K562 (cell line): ENCODE results near the gene POLR2L. TPM values are rescaled to one million over a fixed set of nuclear protein-coding genes. Genes with fewer than 3 reads are reported as not detected.

Experiments
- BHLHE40 ChIP-seq: IDR thresholded peaks from 2 replicates; pipeline ENCODE4 v1.6.1; 2011; ENCODE audit warnings: low read length, improper control_type of control experiment
- BRD4 ChIP-seq: fragments of 200-600 bp; sonication (generic); IDR thresholded peaks from 2 replicates; pipeline ENCODE4 v1.6.1; 2017; ENCODE audit warnings: inconsistent platforms
- CBFA2T3 ChIP-seq: fragments of 450-650 bp; IDR thresholded peaks from 2 replicates; pipeline ENCODE4 v1.6.1; 2017
- ELF4 ChIP-seq: fragments of 450-650 bp; formaldehyde crosslinking; IDR thresholded peaks from 2 replicates; pipeline ENCODE4 v1.4.0; 2022; ENCODE audit warnings: missing genetic modification characterization
- ILF3 ChIP-seq: fragments of 450-650 bp; IDR thresholded peaks from 2 replicates; pipeline ENCODE4 v1.6.1; 2018; ENCODE audit warnings: antibody characterized with exemption, mild to moderate bottlenecking, moderate library complexity, borderline replicate concordance
- NFXL1 ChIP-seq: fragments of 450-650 bp; formaldehyde crosslinking; IDR thresholded peaks from 2 replicates; pipeline ENCODE4 v1.4.0; 2021; ENCODE audit warnings: mild to moderate bottlenecking
- NR3C1 ChIP-seq: sonication (generic); formaldehyde crosslinking; IDR thresholded peaks from 2 replicates; pipeline ENCODE4 v1.8.1; 2022; ENCODE audit warnings: missing genetic modification reagents
- PHB ChIP-seq: fragments of 250-450 bp; sonication (Bioruptor Pico); IDR thresholded peaks from 2 replicates; pipeline ENCODE4 v1.5.0; 2021
- PHF21A ChIP-seq: fragments of 450-650 bp; IDR thresholded peaks from 2 replicates; pipeline ENCODE4 v1.6.1; 2017; ENCODE audit warnings: low read depth, borderline replicate concordance
- SMAD3 ChIP-seq: fragments of 450-650 bp; formaldehyde crosslinking; conservative IDR thresholded peaks from 2 replicates; pipeline ENCODE4 v1.4.0; 2020; ENCODE audit warnings: mild to moderate bottlenecking
- SMARCC2 ChIP-seq: fragments of 450-650 bp; IDR thresholded peaks from 2 replicates; pipeline ENCODE4 v1.6.1; 2017; ENCODE audit warnings: antibody characterized with exemption, moderate library complexity, mild to moderate bottlenecking, low read depth
- SMC3 ChIP-seq: conservative IDR thresholded peaks from 2 replicates; pipeline ENCODE4 v1.6.1; 2011; ENCODE audit warnings: low read depth, low read length, improper control_type of control experiment; ENCODE audit not compliant: insufficient read depth
- TAF9B ChIP-seq: fragments of 450-650 bp; IDR thresholded peaks from 2 replicates; pipeline ENCODE4 v1.6.1; 2018; ENCODE audit warnings: mild to moderate bottlenecking; ENCODE audit not compliant: partially characterized antibody
- TBL1XR1 ChIP-seq, 2 experiments: IDR thresholded peaks; 2 replicates each; pipeline ENCODE4 v1.6.1; 2012; ENCODE audit warnings: improper control_type of control experiment in 2 of 2, low read length in 2 of 2, mild to moderate bottlenecking in 1 of 2
- TEAD1 ChIP-seq, 2 experiments: fragments of 450-650 bp in 1 of 2; sonication (generic) in 1 of 2; formaldehyde crosslinking; IDR thresholded peaks; 2 replicates each; pipeline versions ENCODE4 v1.4.0 to v1.8.0; 2020 to 2022; ENCODE audit warnings: mild to moderate bottlenecking in 2 of 2, missing genetic modification reagents in 1 of 2
- ZNF140 ChIP-seq: fragments of 250-450 bp; sonication (Bioruptor Pico); IDR thresholded peaks from 2 replicates; pipeline ENCODE4 v1.8.0; 2021; ENCODE audit warnings: moderate library complexity, mild to moderate bottlenecking, inconsistent platforms
- polyA plus RNA-seq, 8 experiments: library from polyadenylated mRNA; depleted of rRNA in 4 of 8; stranded (reverse) in 5 of 8; unstranded in 3 of 8; fragments of >200 nt; fragmentation: Nextera tagmentation in 2 of 8; fragmentation: Illumina TruSeq in 1 of 8; extraction: Ambion mirVana in 2 of 8; extraction: Trizol in 1 of 8; gene quantifications; 2 replicates each; pipeline versions ENCODE4 v1.2.1 to v1.2.3, GENCODE V29; 2011 to 2014; ENCODE audit warnings: inconsistent platforms in 1 of 8, missing spikeins in 1 of 8
- total RNA-seq, 7 experiments: library from RNA; depleted of rRNA in 6 of 7; stranded (reverse); fragments of >200 nt in 6 of 7; fragmentation: Illumina TruSeq in 2 of 7; extraction: Trizol in 2 of 7; gene quantifications; 2 replicates each; pipeline versions ENCODE4 v1.2.1 to v1.2.3, GENCODE V29; 2011 to 2021; ENCODE audit warnings: low replicate concordance in 1 of 7
- TF ChIP-seq, protein P1 (sequence below), 2 experiments: fragments of 450-650 bp in 1 of 2; sonication (generic) in 1 of 2; formaldehyde crosslinking in 1 of 2; IDR thresholded peaks; 2 replicates each; pipeline versions ENCODE4 v1.7.1 to v1.9.0; 2016 to 2022; ENCODE audit warnings: inconsistent platforms in 1 of 2, mild to moderate bottlenecking in 1 of 2, missing genetic modification reagents in 1 of 2
- TF ChIP-seq, protein P2 (sequence below): fragments of 250-450 bp; sonication (Bioruptor Pico); IDR thresholded peaks from 2 replicates; pipeline ENCODE4 v1.4.0; 2020
- TF ChIP-seq, protein P3 (sequence below): sonication (generic); formaldehyde crosslinking; IDR thresholded peaks from 2 replicates; pipeline ENCODE4 v1.8.1; 2022; ENCODE audit warnings: missing genetic modification reagents

Gene POLR2L
- total and polyA plus RNA-seq, 9 of the 15 experiments (the other 6 are each of a cell fraction or from before 2014, with no cell fraction given), result 38.3 to 688 (median 108) TPM

DNA sequence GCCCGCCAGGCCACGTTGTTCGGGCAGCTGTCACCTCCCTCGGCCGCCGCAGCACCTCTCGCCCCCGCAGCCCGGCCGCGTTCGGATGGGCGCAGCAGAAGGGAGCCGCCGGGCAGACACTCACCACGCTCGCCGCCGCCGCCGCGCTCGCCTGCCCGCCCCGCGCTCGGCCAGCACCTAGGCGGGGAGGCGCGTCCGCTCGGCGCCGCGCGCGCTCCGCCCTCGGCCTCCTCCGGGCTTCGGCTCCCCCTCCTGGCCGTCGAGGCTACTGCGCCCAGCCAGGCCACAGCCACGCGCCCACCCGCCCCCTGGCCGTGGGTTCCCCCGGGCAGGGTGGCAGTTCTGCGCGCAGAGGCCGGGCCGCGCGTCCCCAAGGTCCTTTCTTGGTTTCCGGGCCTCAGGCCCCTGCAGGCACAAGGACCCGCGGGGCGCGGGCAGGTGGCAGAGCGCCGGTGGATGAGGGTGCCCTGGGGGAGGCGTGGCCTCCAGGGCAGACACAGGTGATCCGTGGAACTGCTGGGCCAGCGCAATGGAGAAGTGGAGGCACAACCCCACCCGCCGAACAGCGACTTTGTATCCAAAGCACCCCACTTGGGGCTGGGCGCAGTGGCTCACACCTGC lies 44.1 kb downstream of the POLR2L start, which contains the start of gene SLC25A22 (continued):
- TF ChIP-seq, protein P1, sequence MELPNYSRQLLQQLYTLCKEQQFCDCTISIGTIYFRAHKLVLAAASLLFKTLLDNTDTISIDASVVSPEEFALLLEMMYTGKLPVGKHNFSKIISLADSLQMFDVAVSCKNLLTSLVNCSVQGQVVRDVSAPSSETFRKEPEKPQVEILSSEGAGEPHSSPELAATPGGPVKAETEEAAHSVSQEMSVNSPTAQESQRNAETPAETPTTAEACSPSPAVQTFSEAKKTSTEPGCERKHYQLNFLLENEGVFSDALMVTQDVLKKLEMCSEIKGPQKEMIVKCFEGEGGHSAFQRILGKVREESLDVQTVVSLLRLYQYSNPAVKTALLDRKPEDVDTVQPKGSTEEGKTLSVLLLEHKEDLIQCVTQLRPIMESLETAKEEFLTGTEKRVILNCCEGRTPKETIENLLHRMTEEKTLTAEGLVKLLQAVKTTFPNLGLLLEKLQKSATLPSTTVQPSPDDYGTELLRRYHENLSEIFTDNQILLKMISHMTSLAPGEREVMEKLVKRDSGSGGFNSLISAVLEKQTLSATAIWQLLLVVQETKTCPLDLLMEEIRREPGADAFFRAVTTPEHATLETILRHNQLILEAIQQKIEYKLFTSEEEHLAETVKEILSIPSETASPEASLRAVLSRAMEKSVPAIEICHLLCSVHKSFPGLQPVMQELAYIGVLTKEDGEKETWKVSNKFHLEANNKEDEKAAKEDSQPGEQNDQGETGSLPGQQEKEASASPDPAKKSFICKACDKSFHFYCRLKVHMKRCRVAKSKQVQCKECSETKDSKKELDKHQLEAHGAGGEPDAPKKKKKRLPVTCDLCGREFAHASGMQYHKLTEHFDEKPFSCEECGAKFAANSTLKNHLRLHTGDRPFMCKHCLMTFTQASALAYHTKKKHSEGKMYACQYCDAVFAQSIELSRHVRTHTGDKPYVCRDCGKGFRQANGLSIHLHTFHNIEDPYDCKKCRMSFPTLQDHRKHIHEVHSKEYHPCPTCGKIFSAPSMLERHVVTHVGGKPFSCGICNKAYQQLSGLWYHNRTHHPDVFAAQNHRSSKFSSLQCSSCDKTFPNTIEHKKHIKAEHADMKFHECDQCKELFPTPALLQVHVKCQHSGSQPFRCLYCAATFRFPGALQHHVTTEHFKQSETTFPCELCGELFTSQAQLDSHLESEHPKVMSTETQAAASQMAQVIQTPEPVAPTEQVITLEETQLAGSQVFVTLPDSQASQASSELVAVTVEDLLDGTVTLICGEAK (IDR thresholded peaks at IDR 0.05), result no peak
- TF ChIP-seq, protein P1 (CRISPR knock-in tag; IDR thresholded peaks at IDR 0.05), result no peak
- TF ChIP-seq CBFA2T3 (no peak), NR3C1 (CRISPR knock-in tag) (no peak), PHB (CRISPR knock-in tag) (no peak), TEAD1 (CRISPR knock-in tag; IDR thresholded peaks at IDR 0.05) (no peak), BHLHE40 (peak; percentile 20; the same call in 1 of the 2 replicates), BRD4 (no peak), NFXL1 (CRISPR knock-in tag) (no peak), PHF21A (no peak), SMAD3 (no peak), ILF3 (no peak), TAF9B (no peak), ZNF140 (no peak), TBL1XR1 (IDR thresholded peaks at IDR 0.05; ENCODE audit: low read length in 2 of 2) (no peak), SMC3 (peak; percentile 57), ELF4 (CRISPR knock-in tag) (no peak), SMARCC2 (no peak)
- TF ChIP-seq, protein P2, sequence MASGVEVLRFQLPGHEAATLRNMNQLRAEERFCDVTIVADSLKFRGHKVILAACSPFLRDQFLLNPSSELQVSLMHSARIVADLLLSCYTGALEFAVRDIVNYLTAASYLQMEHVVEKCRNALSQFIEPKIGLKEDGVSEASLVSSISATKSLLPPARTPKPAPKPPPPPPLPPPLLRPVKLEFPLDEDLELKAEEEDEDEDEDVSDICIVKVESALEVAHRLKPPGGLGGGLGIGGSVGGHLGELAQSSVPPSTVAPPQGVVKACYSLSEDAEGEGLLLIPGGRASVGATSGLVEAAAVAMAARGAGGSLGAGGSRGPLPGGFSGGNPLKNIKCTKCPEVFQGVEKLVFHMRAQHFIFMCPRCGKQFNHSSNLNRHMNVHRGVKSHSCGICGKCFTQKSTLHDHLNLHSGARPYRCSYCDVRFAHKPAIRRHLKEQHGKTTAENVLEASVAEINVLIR, result no peak
- TF ChIP-seq, protein P3, sequence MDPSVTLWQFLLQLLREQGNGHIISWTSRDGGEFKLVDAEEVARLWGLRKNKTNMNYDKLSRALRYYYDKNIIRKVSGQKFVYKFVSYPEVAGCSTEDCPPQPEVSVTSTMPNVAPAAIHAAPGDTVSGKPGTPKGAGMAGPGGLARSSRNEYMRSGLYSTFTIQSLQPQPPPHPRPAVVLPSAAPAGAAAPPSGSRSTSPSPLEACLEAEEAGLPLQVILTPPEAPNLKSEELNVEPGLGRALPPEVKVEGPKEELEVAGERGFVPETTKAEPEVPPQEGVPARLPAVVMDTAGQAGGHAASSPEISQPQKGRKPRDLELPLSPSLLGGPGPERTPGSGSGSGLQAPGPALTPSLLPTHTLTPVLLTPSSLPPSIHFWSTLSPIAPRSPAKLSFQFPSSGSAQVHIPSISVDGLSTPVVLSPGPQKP (CRISPR knock-in tag), result no peak
